GM19324 (cell line): Measurements from ENCODE around the gene ZFP57.

Source experiments
- ATAC-seq: cut with Tn5 transposase; IDR thresholded peaks from one replicate; pipeline ENCODE4 v1.9.1; 2021; ENCODE audit warnings: mild to moderate bottlenecking, moderate library complexity; ENCODE audit not compliant: unreplicated experiment, low FRiP score

ZFP57 gene

GRCh38 chr6:29627755-29628418, 53.1 kb downstream of the ZFP57 start:
- no peak for ATAC-seq

DNA sequence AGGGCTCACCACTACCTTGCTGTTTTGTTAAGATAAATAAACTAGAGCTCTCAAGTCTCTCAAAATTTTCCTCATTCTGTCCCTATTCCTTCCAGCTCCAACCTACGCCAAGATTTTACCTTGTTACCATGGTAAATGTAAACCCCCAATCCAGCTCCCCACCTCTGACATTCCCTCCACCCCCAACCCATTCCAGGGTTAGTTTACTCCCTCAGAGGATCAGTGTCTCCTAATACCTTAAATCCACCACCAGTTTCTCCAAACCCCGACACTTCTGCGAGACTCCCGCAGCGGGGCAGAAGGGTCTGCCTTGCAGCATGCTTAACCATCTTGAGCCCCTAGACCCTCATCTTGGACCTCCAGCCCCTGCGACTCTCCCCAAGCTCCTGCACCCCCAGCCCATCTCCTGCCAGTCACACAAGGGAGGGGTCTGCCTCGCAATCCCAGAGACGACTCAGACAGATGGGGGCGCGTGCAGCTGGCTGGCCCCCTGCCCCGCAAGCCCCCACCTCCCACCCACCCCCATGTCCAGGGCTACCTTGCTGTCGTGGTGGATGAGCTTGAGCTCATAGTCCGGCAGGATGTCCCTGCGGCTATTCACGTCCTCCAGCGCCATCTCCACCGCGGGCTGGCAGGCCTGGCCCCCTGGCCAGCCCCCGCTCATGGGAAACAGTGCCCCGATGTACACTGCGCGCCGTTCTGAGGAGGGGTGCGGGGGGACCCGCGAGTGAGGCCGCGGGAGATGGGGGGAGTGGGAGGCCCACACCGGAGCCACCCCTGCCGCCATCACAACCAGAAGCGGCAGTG, 53.8 kb downstream of the ZFP57 start:
- no peak for ATAC-seq

DNA sequence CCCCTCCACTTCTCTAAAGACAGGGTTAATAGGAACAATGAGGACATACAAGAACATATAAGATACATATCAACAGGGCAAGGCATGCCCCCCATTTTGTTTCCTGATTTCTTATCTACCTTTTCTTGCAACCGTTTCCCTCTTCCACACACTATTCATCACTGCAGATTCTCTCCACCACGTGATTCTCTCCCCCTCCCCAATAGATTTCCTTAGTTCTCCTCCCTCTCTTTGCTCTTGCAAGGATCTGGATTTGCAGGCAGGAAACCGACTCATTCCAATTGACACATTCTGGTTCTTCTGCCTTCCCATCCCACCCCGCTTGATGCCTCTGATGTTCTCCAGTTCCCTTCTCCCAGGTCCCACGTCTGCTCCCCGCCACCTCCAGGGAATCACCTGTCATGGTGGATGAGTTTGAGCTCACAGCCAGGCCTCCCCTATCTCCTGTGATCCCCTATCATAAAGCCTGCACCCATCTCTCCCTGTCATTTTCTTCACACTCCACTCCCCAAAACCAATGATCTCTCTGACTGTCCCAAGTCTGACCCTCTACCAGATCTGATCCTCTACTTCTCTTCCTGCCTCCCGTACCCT, 55.5 kb downstream of the ZFP57 start:
- no peak for ATAC-seq

- ATAC-seq, result no peak
Measured at GRCh38 chr6:29624520-29624961, 56.4 kb downstream of the ZFP57 start.
